ENCODE measurements around the gene FAM43A.

Gene FAM43A

DNA sequence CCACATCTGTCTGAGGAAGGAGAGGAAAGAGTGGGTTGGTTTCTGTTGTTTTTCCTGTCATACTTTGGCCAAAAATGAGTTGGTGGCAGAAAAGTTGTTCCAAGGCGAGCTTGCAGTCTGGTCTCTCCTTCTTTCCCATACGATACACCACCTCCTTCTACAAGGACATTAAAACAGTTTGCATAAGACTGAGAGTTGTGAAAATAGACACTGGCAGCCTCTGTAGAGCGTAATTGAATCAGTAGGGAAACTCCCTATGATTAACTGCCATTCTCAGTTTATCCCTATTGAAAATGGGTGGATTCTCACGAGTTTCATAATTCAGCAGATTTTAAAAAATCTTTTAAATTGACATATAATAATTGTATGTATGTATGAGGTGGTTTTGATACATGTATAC is 10.0 kb upstream of the FAM43A start:
- H3K4me3 ChIP-seq (ENCODE audit: low read depth, low read length) = no peak overlapping the region
- TF ChIP-seq, protein P1, sequence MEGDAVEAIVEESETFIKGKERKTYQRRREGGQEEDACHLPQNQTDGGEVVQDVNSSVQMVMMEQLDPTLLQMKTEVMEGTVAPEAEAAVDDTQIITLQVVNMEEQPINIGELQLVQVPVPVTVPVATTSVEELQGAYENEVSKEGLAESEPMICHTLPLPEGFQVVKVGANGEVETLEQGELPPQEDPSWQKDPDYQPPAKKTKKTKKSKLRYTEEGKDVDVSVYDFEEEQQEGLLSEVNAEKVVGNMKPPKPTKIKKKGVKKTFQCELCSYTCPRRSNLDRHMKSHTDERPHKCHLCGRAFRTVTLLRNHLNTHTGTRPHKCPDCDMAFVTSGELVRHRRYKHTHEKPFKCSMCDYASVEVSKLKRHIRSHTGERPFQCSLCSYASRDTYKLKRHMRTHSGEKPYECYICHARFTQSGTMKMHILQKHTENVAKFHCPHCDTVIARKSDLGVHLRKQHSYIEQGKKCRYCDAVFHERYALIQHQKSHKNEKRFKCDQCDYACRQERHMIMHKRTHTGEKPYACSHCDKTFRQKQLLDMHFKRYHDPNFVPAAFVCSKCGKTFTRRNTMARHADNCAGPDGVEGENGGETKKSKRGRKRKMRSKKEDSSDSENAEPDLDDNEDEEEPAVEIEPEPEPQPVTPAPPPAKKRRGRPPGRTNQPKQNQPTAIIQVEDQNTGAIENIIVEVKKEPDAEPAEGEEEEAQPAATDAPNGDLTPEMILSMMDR (IDR thresholded peaks at IDR 0.05; ENCODE audit: low read depth, low read length) = no peak

- TF ChIP-seq, protein P1 (IDR thresholded peaks at IDR 0.05; ENCODE audit: low read depth, low read length) = no peak
- H3K4me3 ChIP-seq (ENCODE audit: low read depth, low read length) = no peak overlapping the region
These were observed 9.2 kb upstream of the FAM43A start for GRCh38 chr3:194676471-194676870.

DNA sequence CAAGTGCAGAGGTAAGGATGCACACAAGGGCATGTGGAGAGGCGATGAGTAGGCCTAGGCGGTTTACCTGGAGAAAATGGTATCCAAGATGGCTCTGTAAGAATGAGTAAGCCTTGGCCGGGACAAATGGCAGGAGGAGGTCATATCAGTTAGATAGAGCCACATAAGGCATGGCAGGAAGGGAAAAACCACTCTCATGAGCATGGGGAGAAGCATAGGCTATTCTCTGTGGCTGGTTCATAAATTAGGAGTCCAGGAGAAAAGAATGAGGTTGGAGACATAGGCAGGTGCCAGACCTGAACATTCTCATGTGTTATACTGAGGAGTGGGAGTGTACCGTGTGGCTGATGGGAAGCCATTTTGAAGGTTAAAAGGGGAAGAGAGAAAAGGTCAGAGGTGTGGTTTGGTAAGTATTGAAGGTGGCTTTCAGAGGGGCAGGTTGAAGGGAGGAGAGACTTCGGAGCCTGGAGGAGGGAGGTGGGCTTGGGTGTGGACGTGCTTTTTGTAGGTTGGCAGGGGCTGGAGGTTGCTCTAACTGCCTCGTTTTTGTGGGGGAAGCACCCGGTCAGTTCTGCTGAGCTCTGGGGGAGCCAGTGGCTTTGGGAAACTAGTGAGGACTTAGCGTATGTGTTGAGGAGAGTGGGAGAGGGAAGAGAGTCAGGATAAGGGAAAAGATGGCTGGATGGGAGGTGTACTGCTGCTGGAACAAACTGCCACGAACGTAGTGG is 4.6 kb upstream of the FAM43A start:
- H3K4me3 ChIP-seq (ENCODE audit: low read depth, low read length) = no peak overlapping the region
- TF ChIP-seq, protein P1 (IDR thresholded peaks at IDR 0.05; ENCODE audit: low read depth, low read length) = no peak

DNA sequence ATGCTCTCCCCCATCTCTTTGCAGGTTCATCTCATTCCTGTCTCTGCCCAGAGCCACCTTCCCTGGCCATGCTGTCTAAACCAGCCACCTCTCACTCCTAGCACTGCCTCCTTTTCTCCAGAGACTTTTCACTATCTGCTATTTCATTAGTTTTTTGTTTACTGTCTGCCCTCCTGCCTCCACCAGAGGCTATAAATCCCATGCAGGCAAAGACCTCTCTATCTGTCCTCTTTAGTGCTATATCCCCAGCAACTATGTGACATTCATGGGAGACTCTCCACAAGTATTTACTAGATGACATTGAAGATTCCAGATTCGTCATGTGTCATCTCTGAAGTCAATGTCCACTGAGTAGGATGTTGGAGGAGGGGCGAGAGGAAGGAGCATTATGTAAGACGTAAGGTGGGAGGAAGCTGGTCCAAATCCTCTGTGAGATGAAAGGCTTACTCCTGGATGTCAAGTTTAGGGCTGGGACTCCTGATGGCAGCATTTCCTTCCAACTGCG is 3.4 kb upstream of the FAM43A start:
- no peak overlapping the region for H3K4me3 ChIP-seq (ENCODE audit: low read depth, low read length)
- TF ChIP-seq, protein P1 (IDR thresholded peaks at IDR 0.05; ENCODE audit: low read depth, low read length) = no peak

GRCh38 chr3:194682694-194683310 is 2.9 kb upstream of the FAM43A start:
- TF ChIP-seq, protein P1 (IDR thresholded peaks at IDR 0.05; ENCODE audit: low read depth, low read length) = peak; percentile 86

GRCh38 chr3:194683380-194683779 is 2.3 kb upstream of the FAM43A start:
- H3K4me3 ChIP-seq (ENCODE audit: low read depth, low read length) = no peak overlapping the region
- TF ChIP-seq, protein P1 (IDR thresholded peaks at IDR 0.05; ENCODE audit: low read depth, low read length) = no peak

More at GRCh38 chr3:194682694-194683310, 2.9 kb upstream of the FAM43A start:
- no peak overlapping the region for H3K4me3 ChIP-seq (ENCODE audit: low read depth, low read length)

GRCh38 chr3:194685065-194685717 is 492 bp upstream of the FAM43A start:
- H3K4me3 ChIP-seq (ENCODE audit: low read depth, low read length) = peak overlapping the region; percentile 84
- TF ChIP-seq, protein P1 (IDR thresholded peaks at IDR 0.05; ENCODE audit: low read depth, low read length) = no peak

All from WI38 (cell line).